ENCODE data around the gene HOXB8.

HOXB8 gene

DNA sequence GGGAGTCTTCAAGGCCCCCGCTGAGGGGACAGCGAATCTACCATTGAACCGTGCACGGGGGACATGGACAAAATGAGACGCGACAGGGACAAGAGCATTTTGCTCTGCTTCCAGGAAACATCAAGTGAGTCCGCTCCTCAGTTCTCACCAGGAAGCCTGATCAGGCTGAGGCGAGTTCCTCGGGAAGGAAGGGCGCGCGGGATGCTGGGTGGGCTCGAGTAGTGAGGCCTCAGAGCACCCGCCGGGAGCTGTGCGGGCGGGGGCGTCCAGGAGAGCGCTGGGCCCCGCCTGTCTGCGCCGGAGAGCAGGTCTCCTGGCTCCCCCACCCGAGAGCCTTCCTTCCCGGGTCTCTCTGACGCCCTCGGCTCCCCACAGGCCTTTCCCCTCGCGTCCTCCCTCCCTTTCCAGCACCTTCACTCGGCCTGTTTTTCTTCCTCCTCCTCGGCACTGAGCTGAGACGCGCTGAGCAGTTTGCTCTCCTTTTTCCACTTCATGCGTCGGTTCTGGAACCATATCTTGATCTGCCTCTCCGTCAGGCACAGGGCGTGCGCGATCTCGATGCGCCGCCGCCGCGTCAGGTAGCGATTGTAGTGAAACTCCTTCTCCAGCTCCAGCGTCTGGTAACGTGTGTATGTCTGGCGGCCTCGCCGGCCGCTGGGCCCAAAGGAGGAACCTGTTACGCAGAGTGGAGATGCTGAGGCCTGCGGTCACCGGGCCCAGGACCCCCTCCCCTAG, 18.9 kb downstream of the HOXB8 start:
- no peak for DNase-seq (ENCODE audit: low read depth in 2 of 2)

DNA sequence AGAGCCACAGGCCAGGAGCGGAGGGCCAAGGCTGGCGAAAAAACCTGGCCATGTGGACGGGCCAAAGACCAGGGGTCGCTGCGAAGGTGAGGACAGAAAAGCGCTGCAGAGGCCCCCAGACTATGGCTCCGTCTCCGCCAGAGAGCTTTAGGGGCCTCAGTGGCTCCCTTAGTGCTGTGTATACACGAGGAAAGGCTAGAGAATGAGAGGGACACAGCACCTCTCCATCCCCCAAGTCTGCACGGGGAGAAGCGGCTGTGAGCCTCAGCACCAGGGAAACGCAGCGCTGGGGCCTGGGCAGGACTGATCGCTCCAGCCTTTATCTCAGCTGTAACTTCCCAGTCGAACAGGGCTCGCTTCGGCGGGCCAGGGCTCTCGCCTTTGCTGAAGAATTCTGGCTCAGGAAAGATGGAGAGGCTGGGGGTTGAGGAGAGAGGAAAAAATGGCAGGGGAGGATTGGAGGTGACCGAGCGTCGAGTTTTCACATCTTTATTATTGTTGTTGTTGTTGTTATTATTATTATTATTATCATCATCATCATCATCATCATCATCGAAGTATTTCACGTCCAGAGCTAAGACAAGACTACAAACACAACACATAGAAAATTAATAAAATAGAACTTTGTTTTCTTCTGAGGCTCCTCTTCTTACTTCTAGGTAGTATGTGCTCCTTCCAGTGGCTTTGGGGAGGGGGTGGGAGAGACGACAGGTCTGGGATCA, 19.7 kb downstream of the HOXB8 start:
- DNase-seq (ENCODE audit: low read depth in 2 of 2): no peak

DNA sequence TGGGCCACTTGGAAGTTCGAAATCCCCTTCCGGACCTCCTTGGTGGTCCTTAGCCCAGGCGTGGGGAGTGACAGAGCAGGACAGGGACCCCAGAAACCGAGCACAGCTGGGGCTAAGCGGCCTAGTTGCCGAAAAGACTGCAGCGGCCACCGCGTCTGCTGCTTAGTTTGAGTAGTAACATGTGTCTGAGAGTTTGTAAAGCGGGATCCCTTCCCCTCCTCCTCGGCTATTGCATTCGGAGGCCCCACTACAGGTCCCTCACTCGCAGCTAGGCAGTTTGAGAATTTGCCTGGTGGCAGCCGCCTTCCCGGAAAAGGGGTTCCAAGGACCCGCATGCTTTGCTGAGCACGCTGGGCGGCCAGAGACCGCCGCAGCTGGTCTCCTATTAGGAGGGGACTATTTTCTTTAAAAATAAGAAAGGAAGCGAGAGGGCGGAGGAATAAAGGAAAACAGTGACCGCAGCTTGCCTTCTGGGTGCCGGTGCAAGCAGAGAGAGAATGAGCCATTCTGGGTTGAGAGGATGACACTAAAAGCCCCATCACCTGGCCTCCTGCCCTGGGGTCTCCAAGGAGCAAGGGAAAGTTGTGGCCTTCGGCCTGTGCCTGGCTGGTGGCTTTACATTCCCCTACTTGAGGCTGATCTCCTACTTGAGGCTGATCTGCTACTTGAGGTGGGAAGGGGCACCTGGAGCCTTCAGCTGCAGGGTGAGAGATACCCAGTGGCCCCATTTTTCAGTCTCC, 20.4 kb downstream of the HOXB8 start:
- no peak for DNase-seq (ENCODE audit: low read depth in 2 of 2)

DNA sequence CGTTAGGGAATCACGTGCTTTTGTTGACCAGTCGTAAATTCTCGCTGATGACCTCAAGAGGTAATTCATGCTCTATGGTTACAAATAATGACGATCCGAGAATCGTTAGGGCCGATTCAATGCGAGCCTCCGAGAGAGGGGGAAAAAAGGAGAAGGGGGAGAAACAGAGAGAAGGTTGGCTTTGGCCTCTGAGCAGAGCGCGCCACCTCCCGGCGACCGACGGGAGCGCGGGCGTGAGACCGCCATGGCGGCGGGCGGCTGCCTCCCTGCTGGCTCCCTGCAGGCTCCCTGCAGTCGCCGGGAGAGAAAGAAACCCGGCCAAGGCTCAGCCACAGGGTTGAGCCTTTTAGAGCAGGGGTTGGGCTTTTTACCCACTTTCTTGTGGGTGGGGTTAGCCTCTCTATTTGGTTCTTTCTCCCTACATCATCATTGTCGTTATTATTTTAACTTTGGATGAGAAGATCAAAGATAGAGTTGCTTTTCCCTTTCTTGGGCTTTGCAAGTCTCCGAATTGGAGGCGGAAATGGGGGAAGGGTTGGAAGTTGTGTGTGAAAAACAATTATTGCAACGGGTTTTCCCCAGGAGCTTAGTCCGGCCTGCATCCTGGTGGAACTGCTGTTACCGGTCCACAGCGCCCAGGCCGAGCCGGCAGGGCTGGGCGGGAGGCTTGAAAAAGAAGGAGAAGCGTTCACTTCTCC, 21.1 kb downstream of the HOXB8 start:
- peak in 1 of 2 donors; percentile 75 for DNase-seq (ENCODE audit: low read depth in 2 of 2)

DNA sequence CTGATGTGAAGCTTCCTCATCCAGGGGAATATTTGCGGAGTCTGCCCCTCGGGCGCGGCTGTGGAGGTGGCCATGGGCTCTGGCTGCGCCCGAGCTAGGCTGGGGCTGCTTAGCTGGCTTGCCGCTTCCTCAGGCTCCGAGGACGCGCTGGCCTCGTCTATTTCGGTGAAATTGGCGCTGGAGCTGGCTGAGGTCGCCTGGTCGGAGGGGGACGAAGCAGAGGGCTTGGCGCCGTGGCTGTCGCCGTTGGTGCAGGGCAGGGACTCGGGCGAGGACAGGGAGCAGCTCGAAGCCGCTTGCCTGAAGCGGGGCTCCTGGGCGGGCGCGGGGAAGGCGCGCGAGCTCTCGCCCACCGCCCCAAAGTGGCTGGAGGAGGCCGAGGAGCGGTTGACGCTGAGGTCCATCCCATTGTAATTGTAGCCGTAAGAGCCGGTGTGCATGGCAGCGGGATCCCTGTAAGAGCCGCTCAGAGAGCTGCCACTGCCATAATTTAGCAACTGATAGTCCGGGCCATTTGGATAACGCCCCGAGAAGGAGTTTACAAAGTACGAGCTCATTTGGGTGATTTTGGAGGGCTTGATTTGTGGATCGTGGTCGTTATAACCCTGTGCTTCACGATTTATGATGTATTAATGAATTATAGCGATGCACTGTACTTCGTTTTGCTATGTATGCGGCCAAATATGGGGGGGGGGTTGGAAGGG, 21.8 kb downstream of the HOXB8 start, which contains the start of gene HOXB5:
Gene HOXB5, minus strand, starts transcription at position 654 of the 704 bp plus-strand sequence. Its CDS starts 97 bp downstream, at position 557.
- no peak for DNase-seq (ENCODE audit: low read depth in 2 of 2)

DNA sequence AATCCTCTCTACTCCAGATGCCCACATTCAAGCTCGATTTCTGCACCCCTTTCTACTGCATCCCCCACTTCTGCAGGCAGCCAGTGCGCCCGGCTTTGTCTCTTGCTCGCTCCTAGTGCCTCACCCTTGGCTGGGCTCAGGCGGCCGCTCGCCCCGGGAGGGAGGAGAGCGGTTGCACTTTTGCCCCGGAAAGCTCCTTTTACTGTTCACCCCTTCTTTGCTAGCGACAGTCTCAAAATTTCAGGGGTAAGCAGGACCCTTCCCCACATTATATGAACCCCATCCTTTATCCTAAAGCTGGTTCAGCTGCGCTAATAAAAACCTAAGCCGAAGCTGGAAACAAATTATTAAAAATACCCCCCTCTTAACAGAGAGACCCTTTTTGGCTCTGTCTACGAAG, 22.5 kb downstream of the HOXB8 start:
- no peak for DNase-seq (ENCODE audit: low read depth in 2 of 2)

DNA sequence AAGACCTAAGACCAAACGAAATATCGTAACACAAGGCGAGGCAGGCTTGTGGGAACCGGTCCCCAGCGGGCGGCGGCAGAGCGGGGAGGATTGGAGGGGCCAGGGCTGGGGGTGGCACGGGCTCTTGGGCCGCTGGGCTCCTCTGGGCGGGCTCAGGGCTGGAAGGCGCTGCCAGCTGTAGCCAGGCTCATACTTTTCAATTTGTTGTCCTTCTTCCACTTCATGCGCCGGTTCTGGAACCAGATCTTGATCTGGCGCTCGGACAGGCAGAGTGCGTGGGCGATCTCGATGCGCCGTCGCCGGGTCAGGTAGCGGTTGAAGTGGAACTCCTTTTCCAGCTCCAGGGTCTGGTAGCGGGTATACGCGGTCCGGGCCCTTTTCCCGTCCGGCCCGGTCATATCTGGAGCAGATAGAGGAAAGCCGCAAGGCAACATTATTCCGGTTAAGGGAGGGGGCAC, 23.0 kb downstream of the HOXB8 start:
- no peak for DNase-seq (ENCODE audit: low read depth in 2 of 2)

DNA sequence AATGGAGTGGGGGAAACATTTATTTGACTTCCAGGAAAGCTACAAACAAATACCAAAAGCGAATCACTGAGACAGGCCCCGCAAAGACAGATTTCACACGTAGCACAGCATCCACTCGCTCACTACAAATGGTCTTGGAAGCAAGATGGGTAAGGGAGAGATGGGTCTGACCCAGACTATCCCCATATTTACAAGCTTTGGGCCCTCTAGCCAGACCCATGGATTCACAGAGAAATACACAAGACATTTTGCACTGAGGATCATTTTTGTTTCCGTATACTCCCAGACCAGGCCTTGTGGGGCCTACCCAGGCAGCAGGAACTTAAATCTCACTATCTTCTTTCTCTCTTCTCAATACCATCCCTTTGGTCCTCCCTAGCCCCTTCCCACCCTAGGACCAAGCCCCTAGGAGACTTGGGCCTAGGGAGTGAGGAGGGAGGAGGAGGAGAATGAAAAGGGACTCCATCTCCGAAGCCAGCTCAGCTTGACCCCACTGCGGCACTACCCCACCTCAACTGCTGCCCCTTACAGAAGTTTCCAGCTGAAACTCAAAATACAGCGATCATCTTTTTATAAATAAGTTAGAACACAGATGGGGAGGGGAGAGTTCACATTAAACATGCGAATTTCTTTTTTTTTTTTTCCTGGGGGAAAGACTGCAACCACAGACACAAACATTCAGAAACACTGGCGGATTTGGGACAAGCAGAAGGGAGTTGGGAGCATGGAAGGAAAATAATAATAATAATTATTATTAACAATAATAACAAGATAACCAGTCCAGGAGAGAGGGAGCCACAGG, 23.6 kb downstream of the HOXB8 start:
- no peak for DNase-seq (ENCODE audit: low read depth in 2 of 2)

DNA sequence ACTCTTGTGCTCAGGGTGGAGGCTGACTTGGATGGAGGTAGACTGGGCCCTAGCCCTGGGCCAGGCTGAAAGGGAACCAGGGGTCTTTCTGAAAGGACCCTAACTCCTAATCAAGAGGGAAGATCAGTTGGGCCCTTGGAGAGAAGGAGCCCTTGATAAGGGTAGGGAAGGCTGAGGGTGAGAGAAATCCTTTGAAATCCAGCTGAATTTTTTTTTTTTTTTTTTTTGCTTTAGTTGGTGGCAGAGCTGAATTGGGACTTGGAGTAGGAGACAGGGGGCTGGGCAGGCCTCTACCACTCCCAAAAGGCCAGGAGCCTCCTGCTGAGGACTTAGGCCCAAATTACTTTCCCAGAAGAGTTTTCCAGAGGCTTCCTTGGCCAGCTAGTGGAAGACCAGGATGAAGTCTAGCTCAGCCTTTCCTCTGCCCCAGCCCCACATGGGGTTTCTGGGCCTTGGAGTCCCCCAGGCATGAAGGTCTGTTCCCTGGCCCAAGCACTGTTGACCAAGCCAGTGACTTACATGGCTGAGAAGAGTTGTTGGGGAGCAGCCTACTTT, 24.4 kb downstream of the HOXB8 start:
- DNase-seq (ENCODE audit: low read depth in 2 of 2): no peak

DNA sequence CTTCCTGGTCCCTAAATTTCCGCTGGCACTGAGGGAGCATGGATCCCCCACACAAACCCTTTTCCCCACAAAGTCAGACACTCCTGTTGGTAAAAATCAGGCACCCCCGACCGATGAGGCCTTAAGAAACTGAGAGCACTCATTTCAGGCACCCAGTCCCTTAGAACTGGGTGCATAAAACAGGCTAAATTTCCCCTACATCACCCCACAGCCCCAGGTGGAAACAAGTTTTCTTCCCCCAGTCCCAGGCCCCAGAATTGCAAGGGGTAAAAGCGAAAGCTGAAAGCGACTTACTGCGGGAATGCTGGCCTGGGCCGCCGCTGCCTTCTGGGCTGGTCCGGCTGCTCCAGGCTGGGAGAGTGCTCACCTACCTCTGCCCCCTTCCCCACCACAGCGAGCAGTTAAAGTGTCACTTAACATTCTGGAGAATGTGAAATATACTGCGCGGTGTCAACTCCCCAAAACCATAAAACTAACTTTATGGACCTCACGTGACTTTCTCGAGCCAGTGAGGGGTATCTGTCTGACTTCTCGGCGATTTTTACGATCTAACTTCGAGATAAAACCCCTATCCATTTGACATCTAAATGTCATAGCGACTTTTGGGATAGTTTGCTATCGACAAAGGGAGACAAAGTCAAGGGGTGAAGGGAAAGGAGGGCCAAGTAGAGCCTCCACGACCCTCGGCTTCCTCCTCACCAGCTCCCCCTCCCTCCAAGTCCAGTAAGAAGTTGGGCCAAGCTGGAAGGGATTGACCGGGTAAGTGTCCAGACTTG, 25.1 kb downstream of the HOXB8 start, which contains the start of gene HOXB3:
Gene HOXB3, minus strand, starts transcription at position 411 of the 776 bp plus-strand sequence. CDS start 37,767 bp downstream, outside the sequence.
- DNase-seq (ENCODE audit: low read depth in 2 of 2): no peak

DNA sequence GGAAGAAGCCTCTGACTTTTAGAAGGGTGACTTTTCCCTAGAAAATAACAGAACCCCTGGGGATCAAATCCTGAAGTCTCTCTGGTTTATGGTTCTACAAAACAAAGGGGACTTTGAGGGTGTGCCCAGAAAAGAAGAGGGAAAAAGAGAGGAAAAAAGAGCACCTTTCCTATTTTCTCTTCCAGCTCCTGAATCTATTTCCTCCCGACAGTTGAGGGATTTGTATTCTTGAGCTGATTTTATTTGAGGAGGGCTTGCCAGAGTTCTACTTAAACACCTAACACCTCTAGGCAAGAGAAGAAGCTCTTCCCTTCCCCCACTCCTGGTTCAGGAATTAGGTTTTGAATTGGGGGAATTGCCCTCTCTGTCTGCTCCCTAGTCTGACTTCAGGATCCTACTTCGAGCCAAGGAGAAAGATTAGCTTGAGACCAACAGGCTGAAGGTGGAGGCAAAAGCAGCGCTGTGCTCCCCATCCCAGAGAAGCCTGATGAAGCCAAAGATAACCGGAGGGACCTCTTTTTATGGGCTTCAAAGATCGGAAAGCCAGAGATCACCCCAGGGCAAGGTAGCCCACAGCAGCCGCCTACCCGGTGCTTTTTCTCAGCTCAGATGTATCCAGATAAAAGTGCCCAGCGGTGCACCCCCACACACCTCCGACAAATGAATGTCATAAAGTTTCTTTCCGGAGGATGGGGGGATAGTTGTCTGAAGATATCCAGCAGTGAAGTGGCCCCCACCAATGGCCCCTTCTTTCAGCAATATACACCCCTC, 25.8 kb downstream of the HOXB8 start:
- DNase-seq (ENCODE audit: low read depth in 2 of 2): no peak

DNA sequence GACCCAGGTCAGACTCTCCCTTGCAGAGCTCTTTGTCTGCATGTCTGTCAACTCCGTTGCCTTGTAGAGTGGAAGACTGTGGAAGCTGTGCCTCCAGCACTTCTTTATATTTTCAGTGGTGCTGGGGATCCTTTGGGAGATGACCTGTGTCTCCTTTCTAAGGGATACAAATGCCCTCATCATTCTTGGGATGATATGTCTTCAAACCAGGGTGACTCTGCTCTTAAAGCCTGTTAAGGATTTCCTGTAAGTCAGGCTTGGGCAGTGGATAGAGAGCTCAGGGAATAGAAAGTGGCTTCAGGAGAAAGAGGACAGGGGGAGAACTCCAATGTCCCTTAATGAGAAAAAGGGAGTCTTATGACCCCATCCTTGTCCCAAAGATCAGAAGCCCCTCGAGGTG, 26.6 kb downstream of the HOXB8 start:
- no peak for DNase-seq (ENCODE audit: low read depth in 2 of 2)

DNA sequence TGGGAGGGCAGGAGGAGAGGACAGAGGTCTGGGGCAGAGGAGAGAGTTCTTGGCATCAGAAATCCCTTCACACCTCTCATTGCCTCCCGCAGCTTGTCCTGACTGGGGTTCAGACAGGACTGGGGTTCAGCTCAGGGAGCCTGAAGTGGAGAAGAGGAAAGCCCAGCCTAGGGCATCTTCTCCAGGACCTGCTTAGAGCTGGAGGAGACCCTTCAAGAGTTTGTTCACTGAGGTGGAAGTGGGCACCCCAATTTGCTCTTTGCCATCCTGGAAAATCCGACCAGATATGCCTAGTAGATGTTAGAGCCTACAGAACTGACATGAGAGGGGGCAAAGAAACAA, 27.0 kb downstream of the HOXB8 start:
- DNase-seq (ENCODE audit: low read depth in 2 of 2): no peak

DNA sequence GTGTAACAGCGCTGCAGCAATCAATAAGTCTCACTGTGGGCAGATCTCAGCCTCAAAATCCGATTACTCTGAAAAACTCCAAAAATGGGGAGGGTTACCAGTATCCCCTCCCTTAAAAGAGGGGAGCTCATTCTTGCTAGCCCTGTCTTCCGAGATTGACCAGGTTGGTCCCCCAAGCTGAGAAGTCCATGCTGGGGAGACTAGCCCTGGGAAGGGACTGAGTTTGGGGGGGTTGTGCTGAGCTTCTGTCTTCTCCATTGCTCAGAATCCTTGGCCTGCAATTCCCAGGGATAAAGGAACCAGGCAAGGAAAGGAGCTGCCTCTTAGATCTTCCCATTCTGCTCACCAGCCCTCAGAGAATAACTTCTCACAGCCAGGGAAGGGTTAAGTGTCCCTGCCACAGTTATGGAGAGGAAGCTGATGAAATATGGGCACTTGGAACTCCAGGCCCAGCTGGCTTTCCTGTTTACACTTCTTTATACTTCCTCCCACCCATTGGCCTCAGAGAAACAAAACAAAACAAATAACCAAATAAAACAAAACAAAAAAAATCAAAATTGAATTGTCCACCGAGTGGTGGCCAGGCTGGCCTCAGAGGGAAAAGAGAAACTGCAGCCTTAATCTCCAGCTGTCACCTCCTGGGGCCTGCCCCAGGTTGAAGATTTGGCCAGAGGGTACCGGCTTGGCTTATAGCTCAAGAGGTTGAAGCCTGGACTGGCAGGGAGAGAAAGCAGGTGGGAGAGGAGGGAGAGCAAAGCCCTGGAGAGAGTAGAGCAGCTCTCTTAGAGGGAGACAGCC, 27.6 kb downstream of the HOXB8 start:
- DNase-seq (ENCODE audit: low read depth in 2 of 2): no peak

DNA sequence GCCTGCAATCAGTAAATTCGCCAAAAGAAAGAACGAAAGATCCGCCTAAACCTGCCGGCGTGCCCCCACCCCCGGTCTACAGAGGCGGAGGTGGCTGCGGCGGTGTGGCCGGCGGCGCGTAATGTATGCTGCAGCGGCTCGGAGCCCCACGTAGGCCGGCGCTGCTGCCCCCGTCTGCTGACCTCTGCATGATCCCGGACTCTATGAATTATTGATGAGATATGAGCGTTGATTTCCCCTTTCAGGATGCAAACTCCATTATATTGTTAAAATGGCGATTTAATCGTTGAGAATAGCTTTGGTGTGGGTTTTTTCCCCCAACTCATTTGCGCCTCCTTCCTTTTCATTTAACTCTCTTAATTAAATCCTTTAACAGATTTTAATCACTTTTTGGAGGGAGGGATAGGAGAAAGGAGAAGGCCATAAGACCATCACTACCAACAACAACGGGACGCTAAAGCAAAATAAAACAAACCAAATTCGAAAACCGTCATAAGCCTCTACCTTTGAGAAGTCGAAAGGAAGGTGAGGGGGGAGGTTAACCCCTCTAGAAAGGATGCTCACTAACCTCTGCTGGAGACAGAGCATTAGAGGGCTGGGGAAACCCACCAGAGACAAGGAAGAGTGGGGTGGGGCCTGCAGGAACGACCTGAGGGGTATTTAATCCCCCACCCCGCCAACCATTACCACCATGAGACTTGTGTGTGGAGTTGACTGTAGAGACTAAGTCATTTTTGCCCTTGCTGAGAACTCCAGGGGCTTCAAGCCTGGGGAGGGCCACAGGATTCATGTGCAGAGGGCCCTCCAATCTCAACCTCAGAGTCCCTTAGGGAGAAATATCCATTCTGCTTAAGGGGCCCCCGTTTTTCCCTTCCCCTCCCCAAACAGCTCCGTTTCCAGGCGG, 28.5 kb downstream of the HOXB8 start:
- no peak for DNase-seq (ENCODE audit: low read depth in 2 of 2)

DNA sequence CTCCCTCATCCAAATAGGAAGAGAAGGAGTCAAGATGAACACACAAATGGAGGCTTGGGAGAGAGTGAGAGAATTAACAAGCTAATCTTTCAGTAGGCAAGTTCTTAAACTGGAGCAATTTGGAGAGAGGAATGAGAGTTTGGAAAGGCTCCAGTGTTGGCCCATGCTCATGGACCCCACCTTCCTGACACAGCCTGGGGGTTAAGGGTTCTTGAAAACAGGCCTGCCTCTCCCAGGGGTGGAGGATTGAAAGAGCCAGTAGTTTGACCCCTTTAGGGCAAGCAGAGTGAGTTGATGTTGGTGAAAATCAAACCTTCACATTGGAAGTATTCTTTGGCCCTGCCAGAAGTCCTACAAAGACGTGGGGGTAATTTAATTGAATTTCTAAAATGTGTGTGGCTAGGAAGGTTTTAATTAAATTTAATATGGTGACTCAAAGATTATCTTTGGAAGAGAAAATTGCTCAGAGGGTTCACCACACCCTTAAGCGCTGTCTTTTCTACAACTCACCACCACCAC, 30.8 kb downstream of the HOXB8 start:
- no peak for DNase-seq (ENCODE audit: low read depth in 2 of 2)
